K562 (cell line): ENCODE measurements around the gene MPHOSPH8.

ENCODE experiments used
- CEBPB ChIP-seq: fragments of 450-650 bp; IDR thresholded peaks from 2 replicates; pipeline ENCODE4 v1.6.1; 2016; ENCODE audit warnings: missing genetic modification characterization, missing compliant biosample characterization
- DPF2 ChIP-seq: fragments of 450-650 bp; IDR thresholded peaks from 2 replicates; pipeline ENCODE4 v1.6.1; 2016
- E2F4 ChIP-seq: sonication (generic); formaldehyde crosslinking; IDR thresholded peaks from 2 replicates; pipeline ENCODE4 v1.8.0; 2022; ENCODE audit warnings: mild to moderate bottlenecking, low read depth, missing genetic modification reagents
- EZH2 ChIP-seq: IDR thresholded peaks from 2 replicates; pipeline ENCODE4 v1.6.1; 2012; ENCODE audit warnings: low read depth, mild to moderate bottlenecking, inconsistent platforms, low read length, borderline replicate concordance
- RFX5 ChIP-seq: IDR thresholded peaks from 2 replicates; pipeline ENCODE4 v1.6.1; 2011; ENCODE audit warnings: low read depth, mild to moderate bottlenecking, improper control_type of control experiment, low read length
- STAT5B ChIP-seq: fragments of 250-450 bp; sonication (Bioruptor Pico); IDR thresholded peaks from 2 replicates; pipeline ENCODE4 v1.8.0; 2021; ENCODE audit warnings: mild to moderate bottlenecking, inconsistent platforms
- TOE1 ChIP-seq, 2 experiments: fragments of 450-650 bp in 1 of 2; sonication (generic) in 1 of 2; formaldehyde crosslinking in 1 of 2; IDR thresholded peaks; 2 replicates each; pipeline versions ENCODE4 v1.7.1 to v1.8.0; 2016 to 2022; ENCODE audit warnings: borderline replicate concordance in 2 of 2, mild to moderate bottlenecking in 2 of 2, antibody characterized with exemption in 1 of 2, inconsistent platforms in 1 of 2, low read depth in 1 of 2, missing genetic modification reagents in 1 of 2, moderate library complexity in 1 of 2
- ZNF512 ChIP-seq: IDR thresholded peaks from 2 replicates; pipeline ENCODE4 v1.6.1; 2016; ENCODE audit warnings: missing genetic modification characterization, missing compliant biosample characterization
- ZNF639 ChIP-seq, 2 experiments: fragments of 200-800 bp in 1 of 2; sonication (Bioruptor generic) in 1 of 2; sonication (generic) in 1 of 2; formaldehyde crosslinking in 1 of 2; IDR thresholded peaks in 1 of 2; conservative IDR thresholded peaks in 1 of 2; 2 replicates each; pipeline versions ENCODE4 v1.5.0 to v1.6.1; 2016 to 2020; ENCODE audit warnings: missing compliant biosample characterization in 1 of 2, missing genetic modification characterization in 1 of 2, missing genetic modification reagents in 1 of 2
- TF ChIP-seq, protein P1 (sequence below): sonication (generic); formaldehyde crosslinking; IDR thresholded peaks from 2 replicates; pipeline ENCODE4 v1.8.0; 2023; ENCODE audit warnings: mild to moderate bottlenecking, missing genetic modification reagents
- TF ChIP-seq, protein P2 (sequence below): fragments of 200-600 bp; sonication (generic); IDR thresholded peaks from one replicate; pipeline ENCODE4 v1.6.1; 2012; ENCODE audit warnings: mild to moderate bottlenecking, low read depth, low read length, inconsistent platforms
- TF ChIP-seq, protein P3 (sequence below): sonication (generic); formaldehyde crosslinking; IDR thresholded peaks from 2 replicates; pipeline ENCODE4 v1.9.0; 2022; ENCODE audit warnings: mild to moderate bottlenecking, missing genetic modification reagents

- TF ChIP-seq CEBPB (tag) (no peak), DPF2 (no peak), STAT5B (CRISPR knock-in tag) (no peak), E2F4 (CRISPR knock-in tag) (no peak), TOE1 (IDR thresholded peaks at IDR 0.05; ENCODE audit: borderline replicate concordance) (no peak), TOE1 (CRISPR knock-in tag; IDR thresholded peaks at IDR 0.05; ENCODE audit: borderline replicate concordance, low read depth) (no peak), EZH2 (no peak), ZNF639 (CRISPR knock-in tag; conservative IDR thresholded peaks at IDR 0.05 in 1 of 2, IDR thresholded peaks at IDR 0.05 in 1 of 2) (no peak), RFX5 (no peak), ZNF512 (tag) (no peak)
- TF ChIP-seq, protein P1, sequence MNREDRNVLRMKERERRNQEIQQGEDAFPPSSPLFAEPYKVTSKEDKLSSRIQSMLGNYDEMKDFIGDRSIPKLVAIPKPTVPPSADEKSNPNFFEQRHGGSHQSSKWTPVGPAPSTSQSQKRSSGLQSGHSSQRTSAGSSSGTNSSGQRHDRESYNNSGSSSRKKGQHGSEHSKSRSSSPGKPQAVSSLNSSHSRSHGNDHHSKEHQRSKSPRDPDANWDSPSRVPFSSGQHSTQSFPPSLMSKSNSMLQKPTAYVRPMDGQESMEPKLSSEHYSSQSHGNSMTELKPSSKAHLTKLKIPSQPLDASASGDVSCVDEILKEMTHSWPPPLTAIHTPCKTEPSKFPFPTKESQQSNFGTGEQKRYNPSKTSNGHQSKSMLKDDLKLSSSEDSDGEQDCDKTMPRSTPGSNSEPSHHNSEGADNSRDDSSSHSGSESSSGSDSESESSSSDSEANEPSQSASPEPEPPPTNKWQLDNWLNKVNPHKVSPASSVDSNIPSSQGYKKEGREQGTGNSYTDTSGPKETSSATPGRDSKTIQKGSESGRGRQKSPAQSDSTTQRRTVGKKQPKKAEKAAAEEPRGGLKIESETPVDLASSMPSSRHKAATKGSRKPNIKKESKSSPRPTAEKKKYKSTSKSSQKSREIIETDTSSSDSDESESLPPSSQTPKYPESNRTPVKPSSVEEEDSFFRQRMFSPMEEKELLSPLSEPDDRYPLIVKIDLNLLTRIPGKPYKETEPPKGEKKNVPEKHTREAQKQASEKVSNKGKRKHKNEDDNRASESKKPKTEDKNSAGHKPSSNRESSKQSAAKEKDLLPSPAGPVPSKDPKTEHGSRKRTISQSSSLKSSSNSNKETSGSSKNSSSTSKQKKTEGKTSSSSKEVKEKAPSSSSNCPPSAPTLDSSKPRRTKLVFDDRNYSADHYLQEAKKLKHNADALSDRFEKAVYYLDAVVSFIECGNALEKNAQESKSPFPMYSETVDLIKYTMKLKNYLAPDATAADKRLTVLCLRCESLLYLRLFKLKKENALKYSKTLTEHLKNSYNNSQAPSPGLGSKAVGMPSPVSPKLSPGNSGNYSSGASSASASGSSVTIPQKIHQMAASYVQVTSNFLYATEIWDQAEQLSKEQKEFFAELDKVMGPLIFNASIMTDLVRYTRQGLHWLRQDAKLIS (CRISPR knock-in tag) = no peak
- TF ChIP-seq, protein P2, sequence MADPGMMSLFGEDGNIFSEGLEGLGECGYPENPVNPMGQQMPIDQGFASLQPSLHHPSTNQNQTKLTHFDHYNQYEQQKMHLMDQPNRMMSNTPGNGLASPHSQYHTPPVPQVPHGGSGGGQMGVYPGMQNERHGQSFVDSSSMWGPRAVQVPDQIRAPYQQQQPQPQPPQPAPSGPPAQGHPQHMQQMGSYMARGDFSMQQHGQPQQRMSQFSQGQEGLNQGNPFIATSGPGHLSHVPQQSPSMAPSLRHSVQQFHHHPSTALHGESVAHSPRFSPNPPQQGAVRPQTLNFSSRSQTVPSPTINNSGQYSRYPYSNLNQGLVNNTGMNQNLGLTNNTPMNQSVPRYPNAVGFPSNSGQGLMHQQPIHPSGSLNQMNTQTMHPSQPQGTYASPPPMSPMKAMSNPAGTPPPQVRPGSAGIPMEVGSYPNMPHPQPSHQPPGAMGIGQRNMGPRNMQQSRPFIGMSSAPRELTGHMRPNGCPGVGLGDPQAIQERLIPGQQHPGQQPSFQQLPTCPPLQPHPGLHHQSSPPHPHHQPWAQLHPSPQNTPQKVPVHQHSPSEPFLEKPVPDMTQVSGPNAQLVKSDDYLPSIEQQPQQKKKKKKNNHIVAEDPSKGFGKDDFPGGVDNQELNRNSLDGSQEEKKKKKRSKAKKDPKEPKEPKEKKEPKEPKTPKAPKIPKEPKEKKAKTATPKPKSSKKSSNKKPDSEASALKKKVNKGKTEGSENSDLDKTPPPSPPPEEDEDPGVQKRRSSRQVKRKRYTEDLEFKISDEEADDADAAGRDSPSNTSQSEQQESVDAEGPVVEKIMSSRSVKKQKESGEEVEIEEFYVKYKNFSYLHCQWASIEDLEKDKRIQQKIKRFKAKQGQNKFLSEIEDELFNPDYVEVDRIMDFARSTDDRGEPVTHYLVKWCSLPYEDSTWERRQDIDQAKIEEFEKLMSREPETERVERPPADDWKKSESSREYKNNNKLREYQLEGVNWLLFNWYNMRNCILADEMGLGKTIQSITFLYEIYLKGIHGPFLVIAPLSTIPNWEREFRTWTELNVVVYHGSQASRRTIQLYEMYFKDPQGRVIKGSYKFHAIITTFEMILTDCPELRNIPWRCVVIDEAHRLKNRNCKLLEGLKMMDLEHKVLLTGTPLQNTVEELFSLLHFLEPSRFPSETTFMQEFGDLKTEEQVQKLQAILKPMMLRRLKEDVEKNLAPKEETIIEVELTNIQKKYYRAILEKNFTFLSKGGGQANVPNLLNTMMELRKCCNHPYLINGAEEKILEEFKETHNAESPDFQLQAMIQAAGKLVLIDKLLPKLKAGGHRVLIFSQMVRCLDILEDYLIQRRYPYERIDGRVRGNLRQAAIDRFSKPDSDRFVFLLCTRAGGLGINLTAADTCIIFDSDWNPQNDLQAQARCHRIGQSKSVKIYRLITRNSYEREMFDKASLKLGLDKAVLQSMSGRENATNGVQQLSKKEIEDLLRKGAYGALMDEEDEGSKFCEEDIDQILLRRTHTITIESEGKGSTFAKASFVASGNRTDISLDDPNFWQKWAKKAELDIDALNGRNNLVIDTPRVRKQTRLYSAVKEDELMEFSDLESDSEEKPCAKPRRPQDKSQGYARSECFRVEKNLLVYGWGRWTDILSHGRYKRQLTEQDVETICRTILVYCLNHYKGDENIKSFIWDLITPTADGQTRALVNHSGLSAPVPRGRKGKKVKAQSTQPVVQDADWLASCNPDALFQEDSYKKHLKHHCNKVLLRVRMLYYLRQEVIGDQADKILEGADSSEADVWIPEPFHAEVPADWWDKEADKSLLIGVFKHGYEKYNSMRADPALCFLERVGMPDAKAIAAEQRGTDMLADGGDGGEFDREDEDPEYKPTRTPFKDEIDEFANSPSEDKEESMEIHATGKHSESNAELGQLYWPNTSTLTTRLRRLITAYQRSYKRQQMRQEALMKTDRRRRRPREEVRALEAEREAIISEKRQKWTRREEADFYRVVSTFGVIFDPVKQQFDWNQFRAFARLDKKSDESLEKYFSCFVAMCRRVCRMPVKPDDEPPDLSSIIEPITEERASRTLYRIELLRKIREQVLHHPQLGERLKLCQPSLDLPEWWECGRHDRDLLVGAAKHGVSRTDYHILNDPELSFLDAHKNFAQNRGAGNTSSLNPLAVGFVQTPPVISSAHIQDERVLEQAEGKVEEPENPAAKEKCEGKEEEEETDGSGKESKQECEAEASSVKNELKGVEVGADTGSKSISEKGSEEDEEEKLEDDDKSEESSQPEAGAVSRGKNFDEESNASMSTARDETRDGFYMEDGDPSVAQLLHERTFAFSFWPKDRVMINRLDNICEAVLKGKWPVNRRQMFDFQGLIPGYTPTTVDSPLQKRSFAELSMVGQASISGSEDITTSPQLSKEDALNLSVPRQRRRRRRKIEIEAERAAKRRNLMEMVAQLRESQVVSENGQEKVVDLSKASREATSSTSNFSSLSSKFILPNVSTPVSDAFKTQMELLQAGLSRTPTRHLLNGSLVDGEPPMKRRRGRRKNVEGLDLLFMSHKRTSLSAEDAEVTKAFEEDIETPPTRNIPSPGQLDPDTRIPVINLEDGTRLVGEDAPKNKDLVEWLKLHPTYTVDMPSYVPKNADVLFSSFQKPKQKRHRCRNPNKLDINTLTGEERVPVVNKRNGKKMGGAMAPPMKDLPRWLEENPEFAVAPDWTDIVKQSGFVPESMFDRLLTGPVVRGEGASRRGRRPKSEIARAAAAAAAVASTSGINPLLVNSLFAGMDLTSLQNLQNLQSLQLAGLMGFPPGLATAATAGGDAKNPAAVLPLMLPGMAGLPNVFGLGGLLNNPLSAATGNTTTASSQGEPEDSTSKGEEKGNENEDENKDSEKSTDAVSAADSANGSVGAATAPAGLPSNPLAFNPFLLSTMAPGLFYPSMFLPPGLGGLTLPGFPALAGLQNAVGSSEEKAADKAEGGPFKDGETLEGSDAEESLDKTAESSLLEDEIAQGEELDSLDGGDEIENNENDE = no peak
- TF ChIP-seq, protein P3, sequence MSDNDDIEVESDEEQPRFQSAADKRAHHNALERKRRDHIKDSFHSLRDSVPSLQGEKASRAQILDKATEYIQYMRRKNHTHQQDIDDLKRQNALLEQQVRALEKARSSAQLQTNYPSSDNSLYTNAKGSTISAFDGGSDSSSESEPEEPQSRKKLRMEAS (CRISPR knock-in tag) = no peak
Measured at GRCh38 chr13:19632915-19633478, 462 bp upstream of the MPHOSPH8 start.
